Measurements from ENCODE around the gene RGS7.

Gene RGS7

GRCh38 chr1:241217516-241217915 lies 139.5 kb downstream of the RGS7 start:
- no peaks in the 10 kb centered on the region for H3K27me3 ChIP-seq
- no peaks in the 10 kb centered on the region for H3K36me3 ChIP-seq
- H3K4me1 ChIP-seq (ENCODE audit: control insufficient read depth in 1 of 2, insufficient read depth in 1 of 2, low read depth in 1 of 2, low read length in 1 of 2): no peaks in the 10 kb centered on the region
- no peaks in the 10 kb centered on the region for H3K9me3 ChIP-seq
- no peak overlapping the region for H3K4me3 ChIP-seq (ENCODE audit: low read depth in 1 of 2, low read length in 1 of 2)
- no peak for TF ChIP-seq CTCF (IDR thresholded peaks at IDR 0.05)
- H3K27ac ChIP-seq: no peak overlapping the region

- H3K27me3 ChIP-seq: no peaks in the 10 kb centered on the region
- no peak overlapping the region for H3K4me3 ChIP-seq (ENCODE audit: low read depth in 1 of 2, low read length in 1 of 2)
- no peaks in the 10 kb centered on the region for H3K4me1 ChIP-seq (ENCODE audit: control insufficient read depth in 1 of 2, insufficient read depth in 1 of 2, low read depth in 1 of 2, low read length in 1 of 2)
- H3K27ac ChIP-seq: no peak overlapping the region
- no peaks in the 10 kb centered on the region for H3K9me3 ChIP-seq
- H3K36me3 ChIP-seq: no peaks in the 10 kb centered on the region
- TF ChIP-seq CTCF (IDR thresholded peaks at IDR 0.05): no peak
Measured at GRCh38 chr1:241215683-241216082, 141.3 kb downstream of the RGS7 start.

- Histone ChIP-seq H3K9me3 (no peaks in the 10 kb centered on the region), H3K27ac (no peak overlapping the region), H3K4me1 (ENCODE audit: control insufficient read depth in 1 of 2, insufficient read depth in 1 of 2, low read depth in 1 of 2, low read length in 1 of 2) (no peaks in the 10 kb centered on the region), H3K4me3 (ENCODE audit: low read depth in 1 of 2, low read length in 1 of 2) (no peak overlapping the region), H3K36me3 (no peaks in the 10 kb centered on the region), H3K27me3 (no peaks in the 10 kb centered on the region)
- no peak for TF ChIP-seq CTCF (IDR thresholded peaks at IDR 0.05)
Measured at GRCh38 chr1:241215203-241215602, 141.8 kb downstream of the RGS7 start.

- Histone ChIP-seq H3K27me3 (no peaks in the 10 kb centered on the region), H3K4me3 (ENCODE audit: low read depth in 1 of 2, low read length in 1 of 2) (no peak overlapping the region), H3K9me3 (no peaks in the 10 kb centered on the region), H3K27ac (no peak overlapping the region), H3K36me3 (no peaks in the 10 kb centered on the region), H3K4me1 (ENCODE audit: control insufficient read depth in 1 of 2, insufficient read depth in 1 of 2, low read depth in 1 of 2, low read length in 1 of 2) (no peaks in the 10 kb centered on the region)
- TF ChIP-seq CTCF (IDR thresholded peaks at IDR 0.05): no peak
Measured at GRCh38 chr1:241213139-241213538, 143.9 kb downstream of the RGS7 start.

- Histone ChIP-seq H3K36me3 (no peaks in the 10 kb centered on the region), H3K27ac (no peak overlapping the region)
- TF ChIP-seq CTCF (IDR thresholded peaks at IDR 0.05): no peak
Measured at GRCh38 chr1:241212628-241213027, 144.4 kb downstream of the RGS7 start.

GRCh38 chr1:241208910-241209379 lies 148.1 kb downstream of the RGS7 start:
- Histone ChIP-seq H3K4me3 (ENCODE audit: low read depth in 1 of 2, low read length in 1 of 2) (no peak overlapping the region), H3K27me3 (no peaks in the 10 kb centered on the region), H3K36me3 (no peaks in the 10 kb centered on the region), H3K4me1 (ENCODE audit: control insufficient read depth in 1 of 2, insufficient read depth in 1 of 2, low read depth in 1 of 2, low read length in 1 of 2) (no peaks in the 10 kb centered on the region), H3K27ac (no peak overlapping the region), H3K9me3 (no peaks in the 10 kb centered on the region)
- TF ChIP-seq CTCF (IDR thresholded peaks at IDR 0.05): no peak

More at GRCh38 chr1:241212628-241213027, 144.4 kb downstream of the RGS7 start:
- Histone ChIP-seq H3K9me3 (no peaks in the 10 kb centered on the region), H3K27me3 (no peaks in the 10 kb centered on the region), H3K4me3 (ENCODE audit: low read depth in 1 of 2, low read length in 1 of 2) (no peak overlapping the region), H3K4me1 (ENCODE audit: control insufficient read depth in 1 of 2, insufficient read depth in 1 of 2, low read depth in 1 of 2, low read length in 1 of 2) (no peaks in the 10 kb centered on the region)
